Measurements from ENCODE around the gene ZNF618. TPM values are rescaled to one million over a fixed set of nuclear protein-coding genes. Genes with fewer than 3 reads are reported as not detected.

Gene ZNF618
- total RNA-seq, 2 donors from 2014 or later, result 11.9 to 17.1 TPM

GRCh38 chr9:114090798-114091197, 214.7 kb downstream of the ZNF618 start:
- 98 to 100% methylated on average over 2 to 4 of the region's 4 CpGs for WGBS, 2 donors
- no peak overlapping the region for H3K27ac ChIP-seq
- H3K36me3 ChIP-seq (replicated peaks in 1 of 2; ENCODE audit: insufficient read depth in 1 of 2, low read depth in 2 of 2), result peaks cover 0 to 1% of the 10 kb centered on the region in 2 donors
- no peak for TF ChIP-seq POLR2A (IDR thresholded peaks at IDR 0.05)
- no peak for TF ChIP-seq CTCF (IDR thresholded peaks at IDR 0.05)
- H3K27me3 ChIP-seq, result no peaks in the 10 kb centered on the region
- no peak overlapping the region for H3K4me3 ChIP-seq
- no peak for DNase-seq
- intact Hi-C loops (cut with DNase I), result loop anchor here (5.0 kb wide), 1 partner anchor 67 kb away; the partner anchor contains the start of gene COL27A1
- no peaks in the 10 kb centered on the region for H3K9me3 ChIP-seq
- H3K4me1 ChIP-seq, result peaks cover 9% of the 10 kb centered on the region
- no peak for ATAC-seq

GRCh38 chr9:114091711-114092110, 215.6 kb downstream of the ZNF618 start:
- Histone ChIP-seq H3K4me3 (no peak overlapping the region), H3K9me3 (no peaks in the 10 kb centered on the region), H3K27ac (no peak overlapping the region), H3K27me3 (no peaks in the 10 kb centered on the region), H3K36me3 (replicated peaks in 1 of 2; ENCODE audit: insufficient read depth in 1 of 2, low read depth in 2 of 2) (peaks cover 0 to 1% of the 10 kb centered on the region in 2 donors), H3K4me1 (peaks cover 15% of the 10 kb centered on the region)
- intact Hi-C loops (cut with DNase I), result loop anchor here (5.0 kb wide), 1 partner anchor 66 kb away; the partner anchor contains the start of gene COL27A1
- WGBS, 2 donors, result 73 to 92% methylated on average over 1 to 8 of the region's 8 CpGs
- DNase-seq (peak in 1 of 4 donors; percentile 5), ATAC-seq (no peak)
- TF ChIP-seq CTCF (IDR thresholded peaks at IDR 0.05) (no peak), POLR2A (IDR thresholded peaks at IDR 0.05) (no peak)

DNA sequence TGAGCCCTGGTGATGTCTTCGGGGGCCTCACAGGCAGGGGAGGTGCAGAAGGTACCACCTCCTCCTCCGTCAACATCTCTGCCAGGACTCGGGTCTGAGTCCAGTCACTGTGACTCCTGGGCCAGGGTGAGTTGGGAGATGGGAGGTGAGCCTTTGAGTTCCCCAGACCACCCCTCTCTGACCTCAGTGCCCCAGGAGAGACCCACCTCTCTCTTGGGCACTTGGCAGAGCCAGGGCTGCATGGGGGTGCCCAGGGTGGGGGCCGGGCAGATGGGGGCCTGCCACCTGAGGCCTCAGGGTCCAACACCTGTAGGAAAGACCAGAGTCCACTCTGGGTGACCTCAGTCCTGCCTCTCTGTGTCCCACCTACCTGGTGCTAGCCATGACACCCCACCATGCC, 216.2 kb downstream of the ZNF618 start:
- 88 to 91% methylated on average over 3 to 4 of the region's 4 CpGs for WGBS, 2 donors
- H3K4me1 ChIP-seq, result peaks cover 21% of the 10 kb centered on the region
- intact Hi-C loops (cut with DNase I), result loop anchor here (5.0 kb wide), 1 partner anchor 65 kb away; the partner anchor contains the start of gene COL27A1
- no peak for ATAC-seq
- no peak overlapping the region for H3K4me3 ChIP-seq
- H3K9me3 ChIP-seq, result no peaks in the 10 kb centered on the region
- H3K36me3 ChIP-seq (replicated peaks in 1 of 2; ENCODE audit: insufficient read depth in 1 of 2, low read depth in 2 of 2), result peaks cover 0 to 1% of the 10 kb centered on the region in 2 donors
- H3K27ac ChIP-seq, result no peak overlapping the region
- TF ChIP-seq CTCF (IDR thresholded peaks at IDR 0.05) (no peak), POLR2A (IDR thresholded peaks at IDR 0.05) (no peak)
- no peaks in the 10 kb centered on the region for H3K27me3 ChIP-seq
- peak in 1 of 4 donors; percentile 7 for DNase-seq

DNA sequence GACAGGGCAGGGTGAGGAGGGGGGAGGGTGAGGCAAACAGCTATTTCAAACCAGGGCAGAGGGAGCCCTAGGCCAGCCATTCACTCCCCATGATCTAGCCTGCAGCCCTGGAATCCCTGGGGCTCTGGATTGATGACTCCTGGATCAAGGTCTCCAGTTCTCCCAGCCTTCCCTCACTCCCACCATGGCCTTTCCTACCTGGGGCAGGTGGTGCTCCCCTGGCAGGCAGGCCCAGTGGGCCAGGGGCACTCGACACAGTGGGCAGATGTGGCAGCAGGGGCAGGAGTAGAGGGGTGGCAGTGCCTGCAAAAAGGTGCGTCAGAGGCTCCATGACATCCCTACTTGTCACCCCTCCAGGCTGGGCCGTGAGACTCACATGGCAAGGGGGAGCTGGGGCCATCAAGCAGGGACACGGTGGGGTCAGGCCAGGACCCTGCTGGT, 216.9 kb downstream of the ZNF618 start:
- DNase-seq, result peak in 1 of 4 donors; percentile 6
- H3K27me3 ChIP-seq, result no peaks in the 10 kb centered on the region
- H3K27ac ChIP-seq, result no peak overlapping the region
- intact Hi-C loops (cut with DNase I), result loop anchor here (5.0 kb wide), 1 partner anchor 64 kb away; the partner anchor contains the start of gene COL27A1
- peaks cover 0 to 1% of the 10 kb centered on the region in 2 donors for H3K36me3 ChIP-seq (replicated peaks in 1 of 2; ENCODE audit: insufficient read depth in 1 of 2, low read depth in 2 of 2)
- peaks cover 28% of the 10 kb centered on the region for H3K4me1 ChIP-seq
- 78 to 94% methylated on average over 3 to 4 of the region's 4 CpGs for WGBS, 2 donors
- no peak overlapping the region for H3K4me3 ChIP-seq
- H3K9me3 ChIP-seq, result no peaks in the 10 kb centered on the region
- no peak for ATAC-seq
- TF ChIP-seq CTCF (IDR thresholded peaks at IDR 0.05) (no peak), POLR2A (IDR thresholded peaks at IDR 0.05) (no peak)
